Breast epithelium (tissue), 4 donors: Measurements from ENCODE around the gene LRFN4. TPM values are rescaled to one million over a fixed set of nuclear protein-coding genes. Genes with fewer than 3 reads are reported as not detected.

ENCODE experiments used
- DNase-seq, 2 donors: peaks; one replicate each; pipeline ENCODE4 v3.0.0-alpha.2; 2019; ENCODE audit warnings: low spot score in 2 of 2
- H3K27ac ChIP-seq, 2 donors: fragments of 200-600 bp; sonication (generic) in 1 of 2; one replicate each; pipeline ENCODE4 v1.5.1; 2016 to 2019; ENCODE audit warnings: mild to moderate bottlenecking in 1 of 2
- H3K27me3 ChIP-seq, 2 donors: fragments of 200-600 bp; sonication (generic) in 1 of 2; one replicate each; pipeline versions ENCODE4 v1.5.1 to v1.6.0; 2017 to 2019; ENCODE audit warnings: control low read depth in 1 of 2, mild to moderate bottlenecking in 1 of 2
- H3K36me3 ChIP-seq: fragments of 200-600 bp; one replicate; pipeline ENCODE4 v1.5.1; 2019
- H3K4me1 ChIP-seq, 2 donors: fragments of 200-600 bp; sonication (generic); one replicate each; pipeline ENCODE4 v1.5.1; 2016 to 2019; ENCODE audit warnings: control low read depth in 1 of 2
- H3K4me3 ChIP-seq, 3 donors: fragments of 200-600 bp; sonication (generic); 1 replicate in 2 of 3; 2 replicates in 1 of 3; pipeline ENCODE4 v1.5.1; 2016 to 2019; ENCODE audit warnings: mild to moderate bottlenecking in 3 of 3, moderate library complexity in 2 of 3
- H3K9me3 ChIP-seq, 2 donors: fragments of 200-600 bp; sonication (generic) in 1 of 2; one replicate each; pipeline ENCODE4 v1.5.1; 2016 to 2019; ENCODE audit warnings: control low read depth in 1 of 2
- POLR2A ChIP-seq: fragments of 450-650 bp; IDR thresholded peaks from one replicate; pipeline ENCODE4 v1.6.1; 2016; ENCODE audit warnings: antibody characterized with exemption, mild to moderate bottlenecking, moderate library complexity
- POLR2AphosphoS5 ChIP-seq, 3 donors: sonication (generic); formaldehyde crosslinking; IDR thresholded peaks; one replicate each; pipeline ENCODE4 v1.6.1; 2017; ENCODE audit warnings: antibody characterized with exemption in 3 of 3
- intact Hi-C: fragments of 100-400 bp; cut with DNase I; formaldehyde crosslinking; loops from one replicate; pipeline ENCODE4 v1.15.1; 2023; ENCODE audit warnings: low total_unique reads
- total RNA-seq, 3 donors: library from RNA; depleted of rRNA; stranded (reverse); fragments of >200 nt; gene quantifications; one replicate each; pipeline ENCODE4 v1.1.0, GENCODE V29; 2016
- TF ChIP-seq, protein P1 (sequence below), 3 donors: fragments of 450-650 bp; IDR thresholded peaks; one replicate each; pipeline ENCODE4 v1.5.1; 2016 to 2017; ENCODE audit warnings: antibody characterized with exemption in 3 of 3, mild to moderate bottlenecking in 3 of 3, moderate library complexity in 3 of 3

LRFN4 gene
- total RNA-seq, 3 donors from 2014 or later: 5.2 to 14.4 (median 11.7) TPM

- no peaks in the 10 kb centered on the region for H3K27me3 ChIP-seq
- intact Hi-C loops: no loop called here
- no peak overlapping the region for H3K27ac ChIP-seq
- no peaks in the 10 kb centered on the region for H3K9me3 ChIP-seq
- no peak for DNase-seq
- TF ChIP-seq POLR2AphosphoS5 (IDR thresholded peaks at IDR 0.05) (no peak), POLR2A (no peak)
- TF ChIP-seq, protein P1, sequence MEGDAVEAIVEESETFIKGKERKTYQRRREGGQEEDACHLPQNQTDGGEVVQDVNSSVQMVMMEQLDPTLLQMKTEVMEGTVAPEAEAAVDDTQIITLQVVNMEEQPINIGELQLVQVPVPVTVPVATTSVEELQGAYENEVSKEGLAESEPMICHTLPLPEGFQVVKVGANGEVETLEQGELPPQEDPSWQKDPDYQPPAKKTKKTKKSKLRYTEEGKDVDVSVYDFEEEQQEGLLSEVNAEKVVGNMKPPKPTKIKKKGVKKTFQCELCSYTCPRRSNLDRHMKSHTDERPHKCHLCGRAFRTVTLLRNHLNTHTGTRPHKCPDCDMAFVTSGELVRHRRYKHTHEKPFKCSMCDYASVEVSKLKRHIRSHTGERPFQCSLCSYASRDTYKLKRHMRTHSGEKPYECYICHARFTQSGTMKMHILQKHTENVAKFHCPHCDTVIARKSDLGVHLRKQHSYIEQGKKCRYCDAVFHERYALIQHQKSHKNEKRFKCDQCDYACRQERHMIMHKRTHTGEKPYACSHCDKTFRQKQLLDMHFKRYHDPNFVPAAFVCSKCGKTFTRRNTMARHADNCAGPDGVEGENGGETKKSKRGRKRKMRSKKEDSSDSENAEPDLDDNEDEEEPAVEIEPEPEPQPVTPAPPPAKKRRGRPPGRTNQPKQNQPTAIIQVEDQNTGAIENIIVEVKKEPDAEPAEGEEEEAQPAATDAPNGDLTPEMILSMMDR (IDR thresholded peaks at IDR 0.05): no peak
- no peaks in the 10 kb centered on the region for H3K36me3 ChIP-seq
- H3K4me1 ChIP-seq: peaks cover 4 to 8% of the 10 kb centered on the region in 2 donors
- no peak overlapping the region for H3K4me3 ChIP-seq
Observed at GRCh38 chr11:66874232-66874631, 17.4 kb downstream of the LRFN4 start.

- peaks cover 4 to 18% of the 10 kb centered on the region in 2 donors for H3K4me1 ChIP-seq
- no peak for DNase-seq
- H3K4me3 ChIP-seq: no peak overlapping the region
- TF ChIP-seq, protein P1 (IDR thresholded peaks at IDR 0.05): no peak
- no peaks in the 10 kb centered on the region for H3K36me3 ChIP-seq
- intact Hi-C loops: no loop called here
- H3K27ac ChIP-seq: no peak overlapping the region
- H3K27me3 ChIP-seq: no peaks in the 10 kb centered on the region
- no peaks in the 10 kb centered on the region for H3K9me3 ChIP-seq
Observed at GRCh38 chr11:66875378-66875777, 18.5 kb downstream of the LRFN4 start.

- Histone ChIP-seq H3K36me3 (no peaks in the 10 kb centered on the region), H3K27me3 (no peaks in the 10 kb centered on the region), H3K9me3 (no peaks in the 10 kb centered on the region), H3K27ac (peak overlapping the region; percentile 63 to 65), H3K4me3 (peak overlapping the region in 1 of 3 donors; percentile 31), H3K4me1 (peaks cover 11 to 36% of the 10 kb centered on the region in 2 donors)
- no peak for TF ChIP-seq POLR2AphosphoS5 (IDR thresholded peaks at IDR 0.05)
- TF ChIP-seq POLR2A: no peak
- TF ChIP-seq, protein P1 (IDR thresholded peaks at IDR 0.05): no peak
- intact Hi-C loops: no loop called here
- DNase-seq: no peak
Observed at GRCh38 chr11:66877588-66878385, 20.9 kb downstream of the LRFN4 start.

DNA sequence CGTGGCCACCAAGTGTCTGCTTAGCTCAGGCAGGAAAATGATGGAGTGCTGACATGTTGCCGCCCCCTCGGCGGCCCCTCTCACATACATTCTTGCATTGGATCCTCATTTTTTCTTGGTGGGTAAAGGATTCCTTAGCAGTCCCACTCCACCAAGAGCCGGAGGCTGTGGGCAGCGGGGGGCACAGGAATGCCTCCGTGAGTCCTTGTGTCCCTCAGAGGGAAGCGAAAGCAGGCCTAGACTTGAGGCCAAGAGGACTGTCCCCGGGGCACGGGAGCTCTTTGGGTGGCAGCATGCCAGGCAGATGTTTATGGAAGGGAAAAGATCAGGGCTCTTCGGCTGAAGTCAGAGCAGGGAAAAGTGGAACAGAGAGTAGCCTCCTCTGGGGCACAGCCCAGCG lies 21.6 kb downstream of the LRFN4 start:
- TF ChIP-seq, protein P1 (IDR thresholded peaks at IDR 0.05): no peak
- no peak for TF ChIP-seq POLR2A
- TF ChIP-seq POLR2AphosphoS5 (IDR thresholded peaks at IDR 0.05): no peak
- H3K27ac ChIP-seq: peak overlapping the region; percentile 63 to 65
- H3K36me3 ChIP-seq: no peaks in the 10 kb centered on the region
- H3K9me3 ChIP-seq: no peaks in the 10 kb centered on the region
- DNase-seq: peak in 1 of 2 donors; percentile 60
- intact Hi-C loops: no loop called here
- peaks cover 11 to 36% of the 10 kb centered on the region in 2 donors for H3K4me1 ChIP-seq
- H3K4me3 ChIP-seq: peak overlapping the region in 1 of 3 donors; percentile 31
- no peaks in the 10 kb centered on the region for H3K27me3 ChIP-seq

GRCh38 chr11:66879000-66879399 lies 22.1 kb downstream of the LRFN4 start:
- Histone ChIP-seq H3K27me3 (no peaks in the 10 kb centered on the region), H3K4me1 (peaks cover 11 to 36% of the 10 kb centered on the region in 2 donors)
- TF ChIP-seq POLR2AphosphoS5 (IDR thresholded peaks at IDR 0.05) (no peak), POLR2A (no peak)
- TF ChIP-seq, protein P1 (IDR thresholded peaks at IDR 0.05): no peak

More at GRCh38 chr11:66879000-66879399, 22.1 kb downstream of the LRFN4 start:
- peak overlapping the region; percentile 63 to 65 for H3K27ac ChIP-seq
- no peaks in the 10 kb centered on the region for H3K36me3 ChIP-seq
- peak overlapping the region in 1 of 3 donors; percentile 31 for H3K4me3 ChIP-seq
- intact Hi-C loops: no loop called here
- DNase-seq: no peak
- no peaks in the 10 kb centered on the region for H3K9me3 ChIP-seq
